Stimulated activated CD4-positive, alpha-beta T cell treated with anti-CD3 and anti-CD28 coated beads, Interleukin-1b, Interleukin-23, amount 100 ng/mL, for 1 hour (primary cell): ENCODE results near the gene NWD2.

Experiments
- DNase-seq, 2 donors: peaks; one replicate each; pipeline ENCODE4 v3.0.0-alpha.2; 2020; ENCODE audit warnings: low read depth in 2 of 2

The NWD2 gene

DNA sequence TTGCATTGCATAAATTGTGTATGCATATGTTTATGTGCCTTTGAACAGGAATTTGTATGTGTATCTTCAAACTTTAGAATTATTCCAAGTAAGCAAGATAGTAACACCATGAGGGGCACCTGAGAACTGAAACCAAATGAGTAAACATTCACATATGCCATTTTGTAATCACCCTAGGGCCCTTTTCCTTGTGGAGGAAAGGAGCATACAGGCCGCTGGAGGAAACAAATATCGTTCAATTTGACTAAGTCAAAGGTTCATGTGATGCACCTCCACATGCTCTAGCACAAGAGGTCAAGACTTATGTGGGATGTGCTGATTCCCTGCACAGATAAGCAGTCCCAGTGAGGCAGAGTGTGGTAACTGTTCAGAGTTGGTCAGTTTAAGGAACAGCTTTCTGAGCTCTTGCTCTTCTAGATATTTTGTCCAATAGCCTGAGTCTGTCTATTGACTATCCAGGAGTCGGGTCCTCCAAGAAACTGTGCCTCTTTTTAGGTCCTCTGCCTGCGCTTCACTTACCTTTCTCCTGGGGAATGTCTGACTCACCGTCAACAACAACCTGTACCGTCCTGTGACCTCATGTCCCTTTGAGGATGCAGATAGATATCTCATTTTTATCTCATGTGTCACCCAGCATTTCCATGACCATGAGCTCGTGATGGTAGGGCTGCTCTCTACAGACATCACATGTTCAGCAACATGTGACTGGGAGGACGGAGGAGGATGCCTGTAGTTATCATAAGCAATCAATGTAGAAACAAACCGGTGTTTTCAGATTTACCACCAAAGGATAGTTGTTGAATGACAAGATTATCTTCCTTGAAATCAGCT, 196.9 kb downstream of the NWD2 start:
- no peak for DNase-seq

DNA sequence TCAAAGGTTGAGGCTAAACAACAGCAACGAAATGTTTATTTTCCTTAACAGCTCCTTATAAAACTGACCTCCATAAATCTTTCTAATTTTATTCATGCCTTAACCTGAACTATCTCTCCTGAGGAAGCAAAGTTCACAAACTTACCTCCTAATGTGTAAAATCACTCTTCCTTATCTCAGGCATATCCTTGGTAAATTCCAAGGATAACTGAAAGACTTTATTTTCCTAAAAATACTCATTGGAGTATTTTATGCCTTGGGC, 197.4 kb downstream of the NWD2 start:
- DNase-seq = no peak

DNA sequence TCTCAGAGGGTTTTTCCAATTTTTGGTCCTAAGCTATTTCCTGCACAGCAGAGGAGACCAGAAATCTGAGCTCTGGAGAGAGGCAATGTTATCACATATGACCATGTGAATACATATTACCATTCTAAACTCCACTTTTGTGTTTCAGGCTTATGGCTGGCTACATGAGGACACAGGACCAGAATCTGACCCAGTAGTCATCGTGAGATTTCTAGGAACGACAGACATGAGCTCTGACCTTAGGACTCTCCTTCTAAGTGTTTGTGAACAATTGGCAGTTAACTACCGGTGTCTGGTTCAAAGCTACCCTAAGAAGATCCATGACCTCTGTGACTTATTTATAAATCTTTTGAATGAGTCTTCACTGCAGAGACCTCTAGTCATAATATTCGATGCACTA, 198.6 kb downstream of the NWD2 start:
- no peak for DNase-seq

DNA sequence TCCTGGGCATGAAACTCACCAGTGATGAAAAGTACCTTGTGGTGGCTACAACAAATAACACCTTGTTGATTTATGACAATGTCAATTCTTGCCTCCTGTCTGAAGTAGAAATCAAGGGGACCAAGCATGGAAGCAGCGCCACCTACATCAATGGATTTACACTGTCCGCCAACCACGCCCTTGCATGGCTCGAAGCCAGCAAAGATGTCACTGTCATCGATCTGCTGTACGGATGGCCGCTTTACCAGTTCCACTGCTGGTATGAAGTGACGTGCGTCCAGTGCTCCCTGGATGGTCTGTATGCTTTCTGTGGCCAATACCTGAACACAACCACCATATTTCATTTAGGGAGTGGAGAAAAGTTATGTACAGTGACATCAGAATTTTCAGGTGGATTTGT, 200.5 kb downstream of the NWD2 start:
- DNase-seq = no peak

- DNase-seq = no peak
Observed at GRCh38 chr4:37446016-37446415, 201.5 kb downstream of the NWD2 start.

GRCh38 chr4:37447886-37448285, 203.3 kb downstream of the NWD2 start:
- DNase-seq = no peak

GRCh38 chr4:37450309-37450708, 205.8 kb downstream of the NWD2 start:
- no peak for DNase-seq

DNA sequence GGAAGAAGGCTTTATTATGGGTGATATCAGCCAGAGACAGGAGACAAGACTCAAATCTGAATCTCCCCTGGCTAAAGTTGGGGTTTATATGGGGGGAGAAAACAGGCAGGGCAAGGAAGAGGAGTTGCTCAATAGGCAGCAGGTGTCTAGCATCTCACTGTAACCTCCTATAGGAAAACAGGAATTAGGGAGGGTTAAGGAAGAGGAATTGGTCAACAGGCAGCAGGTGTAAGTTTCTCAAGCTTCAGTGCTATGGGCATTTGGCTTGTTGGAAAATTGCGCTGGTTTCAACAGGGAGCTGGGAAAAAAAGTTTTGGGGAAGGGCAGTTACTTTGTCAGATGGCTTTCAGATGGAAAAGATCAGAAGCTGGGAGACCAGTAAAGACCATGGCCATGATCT, 206.4 kb downstream of the NWD2 start:
- no peak for DNase-seq

DNA sequence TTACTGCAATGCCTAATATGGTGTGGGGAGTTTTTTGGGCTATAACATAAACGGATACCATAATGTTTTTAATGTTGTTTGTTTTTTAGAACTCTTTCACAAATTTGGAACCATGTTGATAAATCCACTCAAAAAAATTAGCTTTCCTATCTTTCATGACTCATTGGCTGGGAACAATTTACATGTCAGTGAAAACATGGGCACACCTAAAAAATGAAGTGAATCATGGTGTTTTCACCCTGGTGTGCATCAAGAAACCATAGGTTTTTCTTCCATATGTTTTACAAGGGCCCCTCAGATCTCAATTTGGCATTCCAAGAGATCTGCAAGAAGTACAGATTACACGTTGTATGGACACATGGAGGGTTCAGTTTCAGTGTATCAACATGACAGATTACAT, 207.1 kb downstream of the NWD2 start:
- DNase-seq = no peak

DNA sequence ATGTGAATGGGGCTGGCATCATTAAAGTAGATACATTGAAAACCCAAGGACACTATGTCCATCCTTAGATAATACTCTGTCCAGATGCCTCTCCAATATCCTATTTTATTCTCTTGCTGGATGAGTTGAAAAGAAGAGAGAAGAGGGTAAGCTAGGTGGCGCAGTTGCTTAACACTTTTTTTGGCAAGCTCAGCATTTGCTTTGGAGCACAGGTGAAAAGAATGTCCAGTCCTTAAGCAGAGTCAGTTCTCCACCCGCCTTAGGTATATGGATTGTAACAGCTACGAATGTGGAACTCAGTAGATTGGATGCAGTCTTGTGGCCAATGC, 208.4 kb downstream of the NWD2 start:
- DNase-seq = no peak

DNA sequence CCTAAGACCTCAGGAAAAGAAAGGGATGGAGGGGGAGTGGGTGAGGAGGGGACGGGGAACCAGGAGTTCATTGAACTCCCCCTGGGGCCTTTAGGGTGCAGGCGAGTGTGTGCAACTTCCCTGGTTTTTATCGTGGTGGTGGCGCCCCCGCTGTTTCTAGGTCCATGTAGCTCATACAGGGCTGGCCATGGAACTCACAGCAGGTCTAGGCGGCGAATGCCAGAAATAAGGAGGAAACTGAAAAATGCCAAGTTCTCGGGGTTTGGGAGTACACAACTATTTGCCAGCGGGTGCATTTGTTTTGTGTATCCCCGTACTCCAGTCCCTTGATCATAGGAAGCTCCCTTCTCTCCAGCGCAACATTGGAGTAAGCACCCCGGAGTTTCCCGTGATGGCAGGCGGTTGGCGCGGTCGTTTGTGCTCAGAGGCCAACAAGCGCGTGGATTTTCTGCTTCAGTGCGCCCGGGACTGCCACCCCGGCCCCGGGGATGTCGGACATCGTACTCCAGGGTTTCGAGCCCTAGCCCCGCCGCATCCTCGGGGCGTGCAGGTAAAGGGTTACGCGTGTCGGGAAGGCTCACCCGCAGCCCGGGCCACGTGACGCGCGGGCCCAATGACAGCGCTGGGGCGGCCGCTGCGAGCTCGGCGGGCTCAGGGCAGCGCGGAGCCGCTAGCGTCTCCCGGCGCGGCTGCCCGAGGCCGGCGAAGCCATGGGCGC, 208.9 kb downstream of the NWD2 start:
- peak in 1 of 2 donors; percentile 26 for DNase-seq

- no peak for DNase-seq
Observed at GRCh38 chr4:37453999-37454800, 209.7 kb downstream of the NWD2 start.

DNA sequence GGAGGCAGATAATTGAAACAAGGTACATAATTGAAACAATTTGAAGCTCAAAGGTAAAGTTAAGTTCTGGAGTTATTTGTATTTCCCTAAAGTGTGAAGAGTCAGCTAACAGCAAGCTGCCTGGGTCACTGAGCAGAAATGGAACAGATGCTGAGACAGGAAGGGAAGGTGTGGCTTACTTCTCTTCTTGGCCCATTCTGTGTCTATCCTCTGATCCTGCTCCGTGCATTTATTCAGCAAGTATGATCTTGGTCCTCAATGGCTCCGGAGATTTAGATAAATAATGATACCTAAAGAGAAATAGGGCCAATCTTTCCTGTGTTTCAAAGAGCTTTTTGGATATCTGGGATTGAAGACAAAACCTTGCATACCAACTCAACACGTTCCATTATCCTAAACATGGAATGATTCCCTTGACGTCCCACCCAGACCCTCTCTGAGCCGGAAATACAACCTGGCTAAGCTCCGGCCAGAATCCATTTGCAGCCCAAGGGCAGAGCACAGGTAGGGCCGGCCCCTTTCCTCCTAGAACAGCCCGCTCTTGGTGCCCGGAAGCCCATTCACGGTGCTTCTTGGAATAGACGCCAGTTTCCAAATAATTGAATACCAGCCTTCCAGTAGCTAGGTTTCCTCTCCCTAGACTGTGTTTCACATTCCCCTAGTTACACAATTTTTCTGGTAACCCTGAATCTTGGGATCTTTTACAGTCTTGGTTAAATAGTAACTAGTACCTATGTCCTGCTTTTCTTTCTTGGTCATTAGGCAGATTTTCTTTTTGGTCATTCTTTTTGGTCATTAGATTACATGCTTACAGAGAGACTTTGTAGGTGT, 211.0 kb downstream of the NWD2 start:
- no peak for DNase-seq

DNA sequence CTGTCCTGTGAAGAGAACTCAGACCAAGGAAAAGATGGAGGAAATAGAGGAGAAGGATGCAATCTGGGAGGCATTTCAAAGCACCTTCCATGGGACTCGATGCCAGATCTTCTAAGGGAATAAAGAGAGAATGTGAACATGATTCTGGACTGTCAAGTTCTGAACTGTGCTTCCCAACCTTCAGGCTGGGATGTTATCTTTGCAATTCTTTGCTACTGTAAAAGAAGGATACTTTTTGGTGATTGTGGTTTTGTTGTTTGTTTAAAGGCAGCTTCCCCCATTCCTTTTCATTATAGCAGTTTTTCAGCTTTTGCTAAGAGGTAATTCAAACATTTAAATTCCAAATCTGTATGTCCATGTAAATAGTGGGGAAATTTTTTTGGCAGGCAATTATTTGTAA, 217.3 kb downstream of the NWD2 start:
- DNase-seq = no peak

GRCh38 chr4:37463033-37463856, 218.7 kb downstream of the NWD2 start:
- no peak for DNase-seq

GRCh38 chr4:37464373-37465128, 220.0 kb downstream of the NWD2 start:
- no peak for DNase-seq

- DNase-seq = no peak
Observed at GRCh38 chr4:37465296-37465695, 220.8 kb downstream of the NWD2 start.

DNA sequence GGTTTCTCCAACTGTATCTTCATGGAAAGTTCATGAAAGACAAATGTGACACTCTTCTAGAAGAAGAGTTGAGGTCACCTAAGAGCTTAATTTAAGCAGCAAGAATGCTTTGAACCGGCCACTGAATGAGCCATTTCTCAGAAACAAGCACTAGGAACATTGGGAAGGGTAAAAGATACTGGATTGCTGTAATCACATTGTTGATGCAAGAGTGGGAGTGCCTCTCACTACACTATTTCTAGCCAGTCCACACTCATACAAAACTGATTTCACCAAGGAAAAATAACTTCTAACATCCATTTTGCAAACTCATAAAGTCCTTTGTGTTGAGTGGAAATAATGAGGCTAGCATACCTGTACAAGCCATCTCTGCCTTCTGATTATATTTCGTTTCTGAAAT, 221.3 kb downstream of the NWD2 start:
- DNase-seq = no peak

GRCh38 chr4:37467223-37467622, 222.7 kb downstream of the NWD2 start:
- no peak for DNase-seq

- DNase-seq = no peak
Observed at GRCh38 chr4:37467824-37468223, 223.3 kb downstream of the NWD2 start.
